KBM-7 (cell line): ENCODE data around the gene PPP3R1.

Source experiments
- DNase-seq: peaks from one replicate; pipeline ENCODE4 v3.0.0-alpha.2; 2015
- in situ Hi-C: fragments of 300-500 bp; cut with MboI; formaldehyde crosslinking; loops from 2 replicates; pipeline ENCODE4 v1.14.3; 2020; ENCODE audit warnings: low sequenced_read_pairs, low pct_unique_long_range_greater_than_20kb, mixed read lengths

Gene PPP3R1

GRCh38 chr2:68272246-68272994 lies 20.1 kb upstream of the PPP3R1 start:
- in situ Hi-C loops = no loop called here

GRCh38 chr2:68266655-68267054 lies 14.3 kb upstream of the PPP3R1 start:
- in situ Hi-C loops = no loop called here
- no peak for DNase-seq

More at GRCh38 chr2:68272246-68272994, 20.1 kb upstream of the PPP3R1 start:
- DNase-seq = peak; percentile 37

- in situ Hi-C loops = no loop called here
- DNase-seq = no peak
Measured at GRCh38 chr2:68263632-68264031, 11.3 kb upstream of the PPP3R1 start.

GRCh38 chr2:68258851-68259250 lies 6.5 kb upstream of the PPP3R1 start:
- DNase-seq = no peak
- in situ Hi-C loops = no loop called here

- DNase-seq = no peak
- in situ Hi-C loops = no loop called here
Measured at GRCh38 chr2:68256093-68256450, 3.7 kb upstream of the PPP3R1 start.

- in situ Hi-C loops = no loop called here
- peak; percentile 61 for DNase-seq
Measured at GRCh38 chr2:68253219-68254068, 1.1 kb upstream of the PPP3R1 start.

- no peak for DNase-seq
- in situ Hi-C loops = no loop called here
Measured at GRCh38 chr2:68251855-68252399, 405 bp downstream of the PPP3R1 start.

- in situ Hi-C loops = no loop called here
- peak; percentile 89 for DNase-seq
Measured at GRCh38 chr2:68251187-68251854, 1.0 kb downstream of the PPP3R1 start.

GRCh38 chr2:68250652-68251186 lies 1.6 kb downstream of the PPP3R1 start:
- peak; percentile 28 for DNase-seq
- in situ Hi-C loops = no loop called here

- in situ Hi-C loops = no loop called here
- no peak for DNase-seq
Measured at GRCh38 chr2:68250196-68250595, 2.1 kb downstream of the PPP3R1 start.

- in situ Hi-C loops = no loop called here
- DNase-seq = no peak
Measured at GRCh38 chr2:68248806-68249205, 3.5 kb downstream of the PPP3R1 start.

- in situ Hi-C loops = no loop called here
- no peak for DNase-seq
Measured at GRCh38 chr2:68248361-68248760, 4.0 kb downstream of the PPP3R1 start.

- in situ Hi-C loops = no loop called here
- DNase-seq = no peak
Measured at GRCh38 chr2:68246396-68246795, 5.9 kb downstream of the PPP3R1 start.

GRCh38 chr2:68245672-68246071 lies 6.7 kb downstream of the PPP3R1 start:
- in situ Hi-C loops = no loop called here
- DNase-seq = no peak

GRCh38 chr2:68245066-68245465 lies 7.3 kb downstream of the PPP3R1 start:
- in situ Hi-C loops = no loop called here
- no peak for DNase-seq

- no peak for DNase-seq
- in situ Hi-C loops = no loop called here
Measured at GRCh38 chr2:68244456-68244855, 7.9 kb downstream of the PPP3R1 start.

- in situ Hi-C loops = no loop called here
- DNase-seq = no peak
Measured at GRCh38 chr2:68241732-68242131, 10.6 kb downstream of the PPP3R1 start.

GRCh38 chr2:68240446-68240845 lies 11.9 kb downstream of the PPP3R1 start:
- no peak for DNase-seq
- in situ Hi-C loops = no loop called here

- in situ Hi-C loops = no loop called here
- DNase-seq = no peak
Measured at GRCh38 chr2:68238955-68239822, 13.1 kb downstream of the PPP3R1 start.
